H1 (cell line): ENCODE results near the gene RGS2. TPM values are rescaled to one million over a fixed set of nuclear protein-coding genes. Genes with fewer than 3 reads are reported as not detected.

Experiments
- CTCF ChIA-PET: fragments of 300-600 bp; sonication (Branson Sonifier 250); formaldehyde crosslinking; loops from one replicate; lab custom pipeline; 2021; ENCODE audit not compliant: partially characterized antibody; lab: Charles Lee
- POLR2A ChIA-PET: fragments of 300-600 bp; sonication (Branson Sonifier 250); formaldehyde crosslinking; loops from one replicate; lab custom pipeline; 2021; ENCODE audit warnings: inconsistent platforms; ENCODE audit not compliant: partially characterized antibody; lab: Charles Lee
- DNase-seq, 2 experiments: peaks; one replicate each; pipeline versions ENCODE4 v3.0.0 to v3.0.0-alpha.2; 2010 to 2022; ENCODE audit warnings: low spot score in 2 of 2, low read depth in 1 of 2, mixed read lengths in 1 of 2
- FAIRE-seq: peaks from 2 replicates; lab custom pipeline; 2011; peaks lifted over from hg19 to GRCh38; lab: Jason Lieb, UNC
- H2AFZ ChIP-seq: 2 replicates; pipeline ENCODE4 v1.8.1; 2012; ENCODE audit warnings: low read length, inconsistent platforms
- H2AK5ac ChIP-seq: 2 replicates; pipeline ENCODE4 v1.6.1; 2013; ENCODE audit warnings: low read depth, low read length
- H2BK120ac ChIP-seq: replicated peaks from 2 replicates; pipeline ENCODE3; 2013; ENCODE audit warnings: low read depth, low read length, inconsistent platforms
- H2BK12ac ChIP-seq: 2 replicates; pipeline ENCODE4 v1.6.1; 2013; ENCODE audit warnings: low read depth, low read length
- H2BK15ac ChIP-seq: 2 replicates; pipeline ENCODE4 v1.6.1; 2013; ENCODE audit warnings: low read length
- H2BK20ac ChIP-seq: 2 replicates; pipeline ENCODE4 v1.6.1; 2013; ENCODE audit warnings: low read length
- H2BK5ac ChIP-seq: 2 replicates; pipeline ENCODE4 v1.6.1; 2013; ENCODE audit warnings: low read depth, low read length
- H3K14ac ChIP-seq: 2 replicates; pipeline ENCODE4 v1.6.1; 2013; ENCODE audit warnings: inconsistent platforms; ENCODE audit not compliant: insufficient read length
- H3K18ac ChIP-seq: 2 replicates; pipeline ENCODE4 v1.6.1; 2013; ENCODE audit warnings: low read length; ENCODE audit errors: extremely low read depth
- H3K23ac ChIP-seq: 2 replicates; pipeline ENCODE4 v1.6.1; 2013; ENCODE audit warnings: inconsistent platforms; ENCODE audit not compliant: insufficient read length
- H3K23me2 ChIP-seq: 2 replicates; pipeline ENCODE4 v1.6.1; 2013; ENCODE audit warnings: low read depth, low read length
- H3K27ac ChIP-seq: 2 replicates; pipeline ENCODE4 v1.6.1; 2011; ENCODE audit warnings: low read depth, low read length, inconsistent platforms
- H3K27me3 ChIP-seq, 4 experiments: replicated peaks in 1 of 4; 1 replicate in 1 of 4; 2 replicates in 3 of 4; pipeline versions ENCODE4 v1.6.1 to v1.8.1; 2011 to 2013; ENCODE audit warnings: low read length in 3 of 4, mild to moderate bottlenecking in 3 of 4, inconsistent platforms in 2 of 4, mixed read lengths in 2 of 4, moderate library complexity in 1 of 4; ENCODE audit not compliant: control insufficient read depth in 3 of 4, insufficient read depth in 3 of 4; ENCODE audit errors: extremely low read depth in 1 of 4
- H3K36me3 ChIP-seq, 4 experiments: 2 replicates each; pipeline versions ENCODE4 v1.6.1 to v1.8.1; 2011 to 2013; ENCODE audit warnings: mild to moderate bottlenecking in 4 of 4, low read length in 3 of 4, moderate library complexity in 2 of 4, control low read depth in 1 of 4, inconsistent platforms in 1 of 4; ENCODE audit not compliant: insufficient read depth in 4 of 4, control insufficient read depth in 2 of 4
- H3K4ac ChIP-seq: replicated peaks from 2 replicates; pipeline ENCODE3; 2013; ENCODE audit warnings: low read length, low read depth, mixed read lengths, inconsistent platforms; ENCODE audit not compliant: insufficient read length
- H3K4me1 ChIP-seq, 4 experiments: replicated peaks in 1 of 4; 1 replicate in 1 of 4; 2 replicates in 3 of 4; pipeline versions ENCODE4 v1.6.1 to v1.8.1; 2011 to 2013; ENCODE audit warnings: low read length in 3 of 4, inconsistent platforms in 2 of 4, mixed read lengths in 1 of 4; ENCODE audit not compliant: insufficient read depth in 4 of 4, control insufficient read depth in 3 of 4
- H3K4me2 ChIP-seq, 2 experiments: 2 replicates each; pipeline versions ENCODE4 v1.6.1 to v1.8.1; 2011 to 2013; ENCODE audit warnings: low read depth in 2 of 2, low read length in 2 of 2, control low read depth in 1 of 2, inconsistent platforms in 1 of 2, mild to moderate bottlenecking in 1 of 2; ENCODE audit not compliant: insufficient read depth in 1 of 2
- H3K4me3 ChIP-seq, 4 experiments: fragments of 200-600, 300-600 bp in 1 of 4; sonication (generic), shearing (Covaris generic), sonication (Bioruptor Twin) in 1 of 4; 2 replicates each; pipeline versions ENCODE4 v1.5.1 to v1.8.1; 2011 to 2016; ENCODE audit warnings: low read length in 4 of 4, low read depth in 3 of 4, control low read depth in 2 of 4, inconsistent platforms in 2 of 4, mild to moderate bottlenecking in 2 of 4, mixed read lengths in 1 of 4, moderate library complexity in 1 of 4; ENCODE audit not compliant: insufficient read depth in 2 of 4; ENCODE audit errors: extremely low read depth in 1 of 4
- H3K56ac ChIP-seq: replicated peaks from 2 replicates; pipeline ENCODE3; 2013; ENCODE audit warnings: low read depth, mild to moderate bottlenecking, mixed read lengths, low read length, inconsistent platforms; ENCODE audit not compliant: insufficient read length
- H3K79me1 ChIP-seq: 2 replicates; pipeline ENCODE4 v1.6.1; 2013; ENCODE audit warnings: low read depth, low read length, control low read depth
- H3K79me2 ChIP-seq, 2 experiments: 2 replicates each; pipeline versions ENCODE4 v1.6.1 to v1.8.1; 2012 to 2013; ENCODE audit warnings: low read length in 2 of 2, mild to moderate bottlenecking in 2 of 2, inconsistent platforms in 1 of 2; ENCODE audit not compliant: insufficient read depth in 2 of 2, control insufficient read depth in 1 of 2
- H3K9ac ChIP-seq, 4 experiments: replicated peaks in 1 of 4; 1 replicate in 1 of 4; 2 replicates in 3 of 4; pipeline versions ENCODE4 v1.6.1 to v1.8.1; 2011 to 2013; ENCODE audit warnings: low read depth in 3 of 4, low read length in 3 of 4, control low read depth in 2 of 4, mild to moderate bottlenecking in 2 of 4, moderate library complexity in 2 of 4, inconsistent platforms in 1 of 4; ENCODE audit errors: extremely low read depth in 1 of 4
- H3K9me3 ChIP-seq, 2 experiments: 2 replicates each; pipeline versions ENCODE4 v1.6.1 to v1.8.1; 2012 to 2013; ENCODE audit warnings: mild to moderate bottlenecking in 2 of 2, moderate library complexity in 2 of 2, control low read depth in 1 of 2, inconsistent platforms in 1 of 2, low read depth in 1 of 2, low read length in 1 of 2, mixed read lengths in 1 of 2; ENCODE audit not compliant: insufficient read depth in 2 of 2
- H4K20me1 ChIP-seq, 2 experiments: replicated peaks in 1 of 2; 2 replicates each; pipeline versions ENCODE3 to v1.8.1; 2011 to 2013; ENCODE audit warnings: inconsistent platforms in 2 of 2, low read length in 2 of 2, mild to moderate bottlenecking in 1 of 2; ENCODE audit not compliant: insufficient read depth in 2 of 2, control insufficient read depth in 1 of 2
- H4K5ac ChIP-seq: 2 replicates; pipeline ENCODE4 v1.6.1; 2013; ENCODE audit warnings: low read length, low read depth, mixed read lengths, inconsistent platforms; ENCODE audit not compliant: insufficient read length
- H4K8ac ChIP-seq: 2 replicates; pipeline ENCODE4 v1.8.0; 2013; ENCODE audit warnings: mild to moderate bottlenecking, moderate library complexity, low read length, inconsistent platforms; ENCODE audit not compliant: insufficient read depth; ENCODE audit errors: extremely low read depth
- H4K91ac ChIP-seq: replicated peaks from 2 replicates; pipeline ENCODE3; 2013; ENCODE audit warnings: low read length, mixed read lengths, inconsistent platforms; ENCODE audit not compliant: insufficient read length
- ATF2 ChIP-seq: IDR thresholded peaks from 2 replicates; pipeline ENCODE4 v1.6.1; 2012; ENCODE audit warnings: low read length, inconsistent platforms
- EGR1 ChIP-seq: IDR thresholded peaks from 2 replicates; pipeline ENCODE4 v1.6.1; 2011; ENCODE audit warnings: low read depth, low read length, borderline replicate concordance
- EZH2 ChIP-seq: fragments of 200-600 bp; sonication (generic); IDR thresholded peaks from 2 replicates; pipeline ENCODE4 v1.7.1; 2012; ENCODE audit warnings: low read depth, mild to moderate bottlenecking, moderate library complexity, low read length, inconsistent platforms; ENCODE audit not compliant: severe bottlenecking
- POLR2A ChIP-seq, 2 experiments: IDR thresholded peaks; 1 replicate in 1 of 2; 2 replicates in 1 of 2; pipeline ENCODE4 v1.6.1; 2011; ENCODE audit warnings: low read depth in 2 of 2, low read length in 2 of 2, mild to moderate bottlenecking in 2 of 2; ENCODE audit errors: control extremely low read depth in 1 of 2
- POLR2AphosphoS5 ChIP-seq: IDR thresholded peaks from 2 replicates; pipeline ENCODE4 v1.6.1; 2011; ENCODE audit warnings: low read depth, low read length
- RBBP5 ChIP-seq: IDR thresholded peaks from 2 replicates; pipeline ENCODE4 v1.7.1; 2012; ENCODE audit warnings: low read depth, mild to moderate bottlenecking, inconsistent platforms, low read length, moderate library complexity, borderline replicate concordance
- RXRA ChIP-seq: IDR thresholded peaks from 2 replicates; pipeline ENCODE4 v1.6.1; 2011; ENCODE audit warnings: low read depth, mild to moderate bottlenecking, low read length, moderate library complexity; ENCODE audit not compliant: insufficient read depth
- SAP30 ChIP-seq: fragments of 300-600 bp; sonication (generic); IDR thresholded peaks from 2 replicates; pipeline ENCODE4 v1.7.1; 2012; ENCODE audit warnings: low read length, moderate library complexity, mild to moderate bottlenecking, inconsistent platforms; ENCODE audit not compliant: insufficient read depth, insufficient replicate concordance
- SIX5 ChIP-seq: IDR thresholded peaks from 2 replicates; pipeline ENCODE4 v1.6.1; 2011; ENCODE audit warnings: mild to moderate bottlenecking, low read depth, low read length
- SP1 ChIP-seq: IDR thresholded peaks from 2 replicates; pipeline ENCODE4 v1.6.1; 2011; ENCODE audit warnings: low read depth, low read length
- SUZ12 ChIP-seq: fragments of 200-600 bp; sonication (generic); IDR thresholded peaks from 2 replicates; pipeline ENCODE4 v1.6.1; 2012; ENCODE audit warnings: mild to moderate bottlenecking, inconsistent platforms, low read length, moderate library complexity, mixed read lengths
- TAF7 ChIP-seq: optimal IDR thresholded peaks from 2 replicates; pipeline ENCODE3; 2011; ENCODE audit warnings: low read depth, mild to moderate bottlenecking, inconsistent platforms, low read length, moderate library complexity, borderline replicate concordance
- WGBS, 2 experiments: shearing (Covaris generic) in 1 of 2; methylation state at CpG; one replicate each; pipeline versions ENCODE4 v1.1.6 to v1.1.7; 2013 to 2015; ENCODE audit warnings: low lambda C conversion rate in 2 of 2, mixed read lengths in 2 of 2, inconsistent platforms in 1 of 2, low coverage in 1 of 2, missing lambda C conversion rate in 1 of 2; ENCODE audit not compliant: insufficient replicate concordance in 2 of 2, insufficient coverage in 1 of 2, insufficient read length in 1 of 2; ENCODE audit errors: extremely low coverage in 1 of 2, missing lambda C conversion rate in 1 of 2; 5-methylcytosine and 5-hydroxymethylcytosine counted together
- polyA plus RNA-seq, 7 experiments: library from polyadenylated mRNA; depleted of rRNA in 3 of 7; stranded (reverse) in 5 of 7; unstranded in 2 of 7; fragments of >200 nt in 5 of 7; fragments of 200-250 nt in 2 of 7; gene quantifications; 1 replicate in 5 of 7; 2 replicates in 1 of 7; 4 replicates in 1 of 7; pipeline versions ENCODE4 v1.2.1 to v1.2.3, GENCODE V29; 2011 to 2013; ENCODE audit warnings: missing spikeins in 2 of 7, mixed read lengths in 2 of 7
- total RNA-seq: library from RNA; stranded (reverse); fragmentation: NEBNext Ultra II Directional; extraction: Animal tissue kit (Norgen Biotek cat#: 25700); gene quantifications from 2 replicates; pipeline ENCODE4 v1.2.1, GENCODE V29; 2021

Gene RGS2
- total and polyA plus RNA-seq, 2 of the 8 experiments (the other 6 are each of a cell fraction or from before 2014, with no cell fraction given): 9.1 to 17.0 TPM

- Histone ChIP-seq H2AFZ (no peak overlapping the region), H4K8ac (no peak overlapping the region), H2BK5ac (no peak overlapping the region), H3K27me3 (no peaks in the 10 kb centered on the region), H3K4me1 (no peaks in the 10 kb centered on the region; a peak in 1 of 7 replicates), H3K4me2 (no peak overlapping the region), H3K9me3 (no peaks in the 10 kb centered on the region), H4K91ac (no peak overlapping the region), H3K14ac (no peak overlapping the region), H3K27ac (no peak overlapping the region), H3K23me2 (0 out of 2 replicates have a peak, but pooled peaks cover under 1% of the 10 kb centered on the region), H4K20me1 (no peaks in the 10 kb centered on the region), H2BK120ac (no peak overlapping the region), H2AK5ac (no peak overlapping the region), H2BK12ac (no peak overlapping the region; the same call in 1 of the 2 replicates), H3K56ac (no peak overlapping the region), H3K79me2 (no peaks in the 10 kb centered on the region), H3K23ac (no peak overlapping the region), H3K9ac (no peak overlapping the region), H3K4ac (no peak overlapping the region), H3K18ac (no peak overlapping the region), H3K36me3 (peaks cover 2 to 22% (median 6%) of the 10 kb centered on the region in 4 experiments; a peak in 6 of 8 replicates), H3K4me3 (no peak overlapping the region), H4K5ac (no peak overlapping the region), H2BK20ac (no peak overlapping the region), H3K79me1 (no peaks in the 10 kb centered on the region), H2BK15ac (no peak overlapping the region)
- no peak for FAIRE-seq
- WGBS, 2 experiments: 67% methylated on average over 1 of the region's 1 CpG; no CpG with 5 or more reads in 1 of the 2 experiments
- ChIA-PET CTCF (interaction anchor here (0.6 to 2.1 kb wide), 6 partner anchors 9 to 224 kb away, joined by 3 to 12 read pairs (median 3); no protein-coding TSS in a partner anchor), POLR2A (no interaction called here)
- no peak for DNase-seq
- no peak for TF ChIP-seq RBBP5
- no peak for TF ChIP-seq SP1
- TF ChIP-seq TAF7: no peak
- TF ChIP-seq SAP30: no peak
- TF ChIP-seq EZH2: no peak
- TF ChIP-seq POLR2A (IDR thresholded peaks at IDR 0.05; ENCODE audit: control extremely low read depth in 1 of 2, low read depth in 2 of 2, low read length in 2 of 2): no peak
- TF ChIP-seq RXRA: no peak
- TF ChIP-seq EGR1: no peak
- TF ChIP-seq SIX5: no peak
- no peak for TF ChIP-seq POLR2AphosphoS5
- TF ChIP-seq SUZ12: no peak
- TF ChIP-seq ATF2: no peak
These were observed 6.0 kb downstream of the RGS2 start for GRCh38 chr1:192814805-192815204.
